ENCODE measurements around the gene HES7.

The HES7 gene

DNA sequence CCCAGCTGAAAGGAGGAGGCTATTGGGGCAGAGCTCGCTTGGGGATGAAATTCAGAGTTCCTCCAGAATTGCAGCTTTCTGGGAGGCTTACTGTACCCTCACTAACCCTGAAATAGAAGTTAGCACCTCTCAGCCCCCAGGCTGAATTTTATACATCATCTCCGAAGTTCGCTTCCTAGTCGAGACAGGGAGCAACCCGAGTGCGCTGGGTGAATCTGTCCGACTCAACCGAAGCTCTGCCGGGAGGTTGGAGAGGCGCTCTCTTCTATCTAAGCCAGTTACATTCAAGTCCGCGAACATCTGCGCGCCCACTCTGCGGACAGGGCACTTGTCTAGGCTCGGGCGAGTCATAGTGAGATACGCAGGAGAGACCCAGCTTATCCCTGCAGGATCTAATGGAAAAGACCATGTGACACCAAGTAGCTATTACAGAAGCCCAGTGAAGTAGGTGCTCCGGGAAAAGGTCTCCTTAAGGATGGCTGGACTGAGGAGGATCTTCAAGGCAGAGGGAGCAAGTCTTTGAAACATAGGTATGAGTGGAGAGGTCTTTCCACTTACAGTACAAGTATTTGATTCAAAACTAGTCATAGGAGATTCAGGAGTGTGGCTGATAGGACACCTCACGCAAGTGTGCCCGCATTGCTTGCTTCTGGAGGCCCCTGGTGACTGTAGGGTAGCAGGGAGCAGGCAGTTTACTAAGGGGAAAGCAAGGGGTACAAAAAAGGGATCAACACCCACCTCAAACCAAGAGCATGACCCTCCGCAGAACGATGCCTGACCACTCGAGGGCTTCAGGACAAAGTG, 646 bp upstream of the HES7 start:
- Histone ChIP-seq H3K4me1 (ENCODE audit: insufficient read depth, poor library complexity, severe bottlenecking) (peaks cover 5% of the 10 kb centered on the region), H3K27me3 (ENCODE audit: insufficient read depth, poor library complexity, severe bottlenecking) (no peaks in the 10 kb centered on the region), H3K9me3 (ENCODE audit: severe bottlenecking) (no peaks in the 10 kb centered on the region), H3K27ac (ENCODE audit: poor library complexity, severe bottlenecking) (peak overlapping the region; percentile 57), H3K4me3 (ENCODE audit: severe bottlenecking) (peak overlapping the region; percentile 46), H3K36me3 (ENCODE audit: low read depth) (no peaks in the 10 kb centered on the region)
- TF ChIP-seq, protein P1, sequence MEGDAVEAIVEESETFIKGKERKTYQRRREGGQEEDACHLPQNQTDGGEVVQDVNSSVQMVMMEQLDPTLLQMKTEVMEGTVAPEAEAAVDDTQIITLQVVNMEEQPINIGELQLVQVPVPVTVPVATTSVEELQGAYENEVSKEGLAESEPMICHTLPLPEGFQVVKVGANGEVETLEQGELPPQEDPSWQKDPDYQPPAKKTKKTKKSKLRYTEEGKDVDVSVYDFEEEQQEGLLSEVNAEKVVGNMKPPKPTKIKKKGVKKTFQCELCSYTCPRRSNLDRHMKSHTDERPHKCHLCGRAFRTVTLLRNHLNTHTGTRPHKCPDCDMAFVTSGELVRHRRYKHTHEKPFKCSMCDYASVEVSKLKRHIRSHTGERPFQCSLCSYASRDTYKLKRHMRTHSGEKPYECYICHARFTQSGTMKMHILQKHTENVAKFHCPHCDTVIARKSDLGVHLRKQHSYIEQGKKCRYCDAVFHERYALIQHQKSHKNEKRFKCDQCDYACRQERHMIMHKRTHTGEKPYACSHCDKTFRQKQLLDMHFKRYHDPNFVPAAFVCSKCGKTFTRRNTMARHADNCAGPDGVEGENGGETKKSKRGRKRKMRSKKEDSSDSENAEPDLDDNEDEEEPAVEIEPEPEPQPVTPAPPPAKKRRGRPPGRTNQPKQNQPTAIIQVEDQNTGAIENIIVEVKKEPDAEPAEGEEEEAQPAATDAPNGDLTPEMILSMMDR (IDR thresholded peaks at IDR 0.05; ENCODE audit: poor library complexity, severe bottlenecking) = no peak
- no peak for ATAC-seq (ENCODE audit: low read depth)
- no peak for DNase-seq (ENCODE audit: low spot score)

DNA sequence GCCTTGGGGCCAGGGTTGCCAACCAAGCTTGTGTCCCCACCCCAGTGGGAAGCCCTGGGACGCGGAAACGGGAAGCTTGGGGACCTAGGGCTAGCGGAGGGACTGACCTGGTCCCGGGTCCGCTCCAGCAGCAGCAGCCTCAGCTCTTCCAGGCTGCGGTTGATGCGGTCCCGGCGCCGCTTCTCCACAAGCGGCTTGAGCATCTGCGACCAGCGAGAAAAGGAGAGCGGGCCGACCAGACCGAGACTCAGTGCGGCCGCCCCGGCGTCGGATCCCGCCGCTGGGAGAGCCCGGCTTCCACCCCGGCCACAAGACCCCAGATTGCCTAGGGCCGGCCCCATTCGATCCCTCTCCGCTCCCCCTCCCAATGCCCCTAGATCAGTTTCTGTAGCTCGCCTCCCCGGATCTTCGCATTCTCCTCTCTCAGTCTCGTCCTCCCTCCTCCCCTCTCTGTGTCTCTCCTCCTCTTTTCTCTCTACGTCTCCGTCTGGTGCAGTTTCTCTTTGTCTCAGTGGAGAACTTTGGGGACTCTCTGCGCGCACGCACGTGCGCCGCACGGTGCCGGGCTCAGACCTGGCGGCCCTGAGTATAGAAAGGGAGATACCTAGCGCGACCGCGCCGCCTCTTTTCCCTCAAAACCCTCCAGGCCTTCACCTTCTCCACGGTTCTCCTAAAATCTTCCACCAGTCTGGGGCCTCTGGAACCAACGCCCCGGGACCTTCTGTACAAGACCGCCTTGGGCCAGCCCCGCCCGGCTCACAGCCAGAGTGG, 797 bp downstream of the HES7 start:
- Histone ChIP-seq H3K4me1 (ENCODE audit: insufficient read depth, poor library complexity, severe bottlenecking) (peaks cover 5% of the 10 kb centered on the region), H3K36me3 (ENCODE audit: low read depth) (no peaks in the 10 kb centered on the region), H3K4me3 (ENCODE audit: severe bottlenecking) (peak overlapping the region; percentile 46), H3K27me3 (ENCODE audit: insufficient read depth, poor library complexity, severe bottlenecking) (no peaks in the 10 kb centered on the region), H3K9me3 (ENCODE audit: severe bottlenecking) (no peaks in the 10 kb centered on the region), H3K27ac (ENCODE audit: poor library complexity, severe bottlenecking) (peak overlapping the region; percentile 57)
- DNase-seq (ENCODE audit: low spot score) (no peak), ATAC-seq (ENCODE audit: low read depth) (no peak)
- TF ChIP-seq, protein P1 (IDR thresholded peaks at IDR 0.05; ENCODE audit: poor library complexity, severe bottlenecking) = no peak

DNA sequence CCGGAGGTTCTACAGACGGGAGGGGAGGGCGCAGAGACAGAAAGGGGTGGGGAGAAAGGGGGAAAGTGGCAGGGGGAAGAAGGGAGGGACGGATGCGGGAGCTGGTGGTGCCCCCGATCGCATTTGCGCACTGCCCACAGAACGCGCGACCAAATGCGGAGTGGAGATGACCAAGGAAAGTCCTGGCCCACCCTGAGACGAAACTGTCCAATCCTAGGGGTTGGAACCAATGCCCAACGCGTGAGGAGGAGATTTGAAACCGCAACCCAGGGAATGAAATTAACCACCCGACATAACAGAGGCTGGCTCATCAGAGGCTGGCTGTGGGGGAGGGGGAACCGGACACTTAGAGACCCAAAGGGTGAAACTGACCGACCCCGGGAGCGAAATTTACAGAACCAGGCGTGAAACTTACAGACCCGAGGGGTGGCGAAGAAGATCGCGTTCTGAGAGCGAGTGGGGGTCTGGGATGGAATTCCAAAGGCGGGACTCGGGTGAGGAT, 1.4 kb downstream of the HES7 start:
- H3K36me3 ChIP-seq (ENCODE audit: low read depth) = no peaks in the 10 kb centered on the region
- ATAC-seq (ENCODE audit: low read depth) (no peak), DNase-seq (ENCODE audit: low spot score) (no peak)
- TF ChIP-seq, protein P1 (IDR thresholded peaks at IDR 0.05; ENCODE audit: poor library complexity, severe bottlenecking) = no peak
- H3K9me3 ChIP-seq (ENCODE audit: severe bottlenecking) = no peaks in the 10 kb centered on the region
- peak overlapping the region; percentile 46 for H3K4me3 ChIP-seq (ENCODE audit: severe bottlenecking)
- H3K4me1 ChIP-seq (ENCODE audit: insufficient read depth, poor library complexity, severe bottlenecking) = peaks cover 5% of the 10 kb centered on the region
- H3K27me3 ChIP-seq (ENCODE audit: insufficient read depth, poor library complexity, severe bottlenecking) = no peaks in the 10 kb centered on the region
- peak overlapping the region; percentile 57 for H3K27ac ChIP-seq (ENCODE audit: poor library complexity, severe bottlenecking)

DNA sequence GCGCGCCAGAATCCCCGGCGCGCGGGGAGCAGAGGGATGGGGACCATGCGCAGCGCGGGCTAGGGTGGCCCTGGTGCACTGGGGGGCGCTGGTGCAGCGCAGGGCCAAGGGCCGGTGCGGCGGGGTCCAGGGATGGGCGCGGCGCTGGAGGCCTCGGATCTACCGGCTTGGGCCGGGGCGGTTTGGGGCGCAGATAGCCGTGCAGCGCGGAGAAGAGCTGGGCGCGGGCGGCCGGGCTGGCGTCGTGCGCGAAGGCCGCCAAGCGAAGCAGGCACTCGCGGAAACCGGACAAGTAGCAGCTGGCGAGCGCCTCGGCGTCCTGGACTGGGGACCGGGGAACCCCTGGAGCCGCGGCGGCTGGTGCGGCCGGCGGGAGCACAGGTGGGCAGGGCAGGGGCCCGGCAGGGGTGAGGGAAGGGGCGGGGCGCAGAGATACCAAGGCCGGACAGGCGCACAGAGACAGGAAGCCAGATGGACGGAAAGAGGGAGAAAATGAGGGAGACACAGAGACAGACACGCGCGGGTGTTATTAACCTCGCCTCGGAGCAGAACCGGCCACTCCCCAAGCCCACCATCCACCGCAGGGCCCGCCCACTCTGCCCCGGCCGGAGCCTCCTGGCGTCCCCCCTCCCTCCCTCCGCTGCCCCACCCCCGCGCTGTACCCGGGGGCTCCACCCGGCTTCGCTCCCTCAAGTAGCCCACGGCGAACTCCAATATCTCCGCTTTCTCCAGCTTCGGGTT, 2.1 kb downstream of the HES7 start:
- no peak for DNase-seq (ENCODE audit: low spot score)
- Histone ChIP-seq H3K27me3 (ENCODE audit: insufficient read depth, poor library complexity, severe bottlenecking) (no peaks in the 10 kb centered on the region), H3K4me1 (ENCODE audit: insufficient read depth, poor library complexity, severe bottlenecking) (peaks cover 5% of the 10 kb centered on the region), H3K4me3 (ENCODE audit: severe bottlenecking) (peak overlapping the region; percentile 46), H3K9me3 (ENCODE audit: severe bottlenecking) (no peaks in the 10 kb centered on the region), H3K36me3 (ENCODE audit: low read depth) (no peaks in the 10 kb centered on the region), H3K27ac (ENCODE audit: poor library complexity, severe bottlenecking) (peak overlapping the region; percentile 57)
- TF ChIP-seq, protein P1 (IDR thresholded peaks at IDR 0.05; ENCODE audit: poor library complexity, severe bottlenecking) = peak; percentile 87
- peak; percentile 22 for ATAC-seq (ENCODE audit: low read depth)

Data from RWPE2 (cell line).